ENCODE results near the gene MT1H. TPM values are rescaled to one million over a fixed set of nuclear protein-coding genes. Genes with fewer than 3 reads are reported as not detected.
"Not testable (repeated sequence)": the region's sequence is repeated elsewhere in the genome, so short reads cannot be mapped to it uniquely, and the experiment has no call there.

Gene MT1H
- total and polyA plus RNA-seq, 7 experiments from 2014 or later, result 1.6 TPM; not detected in 6

GRCh38 chr16:56713794-56714193 lies 44.2 kb downstream of the MT1H start:
- H3K27me3 ChIP-seq (ENCODE audit: control insufficient read depth in 2 of 2, insufficient read depth in 2 of 2, low read length in 2 of 2), result no peaks in the 10 kb centered on the region
- Mint-ChIP-seq H3K27ac (no peak overlapping the region), H3K9me3 (peaks cover 0 to 5% (median 0%) of the 10 kb centered on the region in 11 donors), H3K36me3 (no peaks in the 10 kb centered on the region), H3K4me1 (peaks cover 12 to 29% (median 24%) of the 10 kb centered on the region in 7 donors), H3K27me3 (peaks cover 0 to 2% (median 0%) of the 10 kb centered on the region in 5 donors), H3K4me3 (no peak overlapping the region)
- intact Hi-C loops (cut with micrococcal nuclease), result no loop called here
- DNase-seq (no peak), ATAC-seq (no peak)
- H3K36me3 ChIP-seq (ENCODE audit: control insufficient read depth in 2 of 3, insufficient read depth in 3 of 3, low read length in 3 of 3), result no peaks in the 10 kb centered on the region
- H3K4me3 ChIP-seq (ENCODE audit: low read length), result no peak overlapping the region
- H3K27ac ChIP-seq (ENCODE audit: low read depth, low read length), result no peak overlapping the region
- ChIA-PET CTCF (interaction anchor here (0.9 kb wide), 1 partner anchor 12 kb away, joined by 3 read pairs; no protein-coding TSS in a partner anchor), POLR2A (no interaction called here)
- peaks cover 10 to 18% of the 10 kb centered on the region in 2 donors for H3K4me1 ChIP-seq (ENCODE audit: control insufficient read depth in 2 of 2, insufficient read depth in 2 of 2, low read length in 2 of 2)
- no peaks in the 10 kb centered on the region for H3K9me3 ChIP-seq (ENCODE audit: control insufficient read depth in 2 of 3, low read length in 3 of 3)

- intact Hi-C loops (cut with micrococcal nuclease), result no loop called here
- H3K9me3 ChIP-seq (ENCODE audit: control insufficient read depth in 2 of 3, low read length in 3 of 3), result no peaks in the 10 kb centered on the region
- CTCF ChIA-PET, result interaction anchor here (1.1 kb wide), 1 partner anchor 13 kb away, joined by 3 read pairs; no protein-coding TSS in a partner anchor
- H3K27ac ChIP-seq (ENCODE audit: low read depth, low read length), result no peak overlapping the region
- POLR2A ChIA-PET, result interaction anchor here (2.4 kb wide), 1 partner anchor 14 kb away, joined by 5 read pairs; no protein-coding TSS in a partner anchor
- no peak overlapping the region for H3K27ac Mint-ChIP-seq
- no peaks in the 10 kb centered on the region for H3K36me3 ChIP-seq (ENCODE audit: control insufficient read depth in 2 of 3, insufficient read depth in 3 of 3, low read length in 3 of 3)
- H3K9me3 Mint-ChIP-seq, result peaks cover 0 to 5% (median 0%) of the 10 kb centered on the region in 11 donors
- no peak for DNase-seq
- H3K4me1 ChIP-seq (ENCODE audit: control insufficient read depth in 2 of 2, insufficient read depth in 2 of 2, low read length in 2 of 2), result peaks cover under 1 to 5% of the 10 kb centered on the region in 2 donors
- H3K4me3 Mint-ChIP-seq, result no peak overlapping the region
- H3K4me1 Mint-ChIP-seq, result peaks cover 4 to 16% (median 11%) of the 10 kb centered on the region in 7 donors
- peaks cover 0 to 8% (median 0%) of the 10 kb centered on the region in 5 donors for H3K27me3 Mint-ChIP-seq
- H3K4me3 ChIP-seq (ENCODE audit: low read length), result no peak overlapping the region
- H3K27me3 ChIP-seq (ENCODE audit: control insufficient read depth in 2 of 2, insufficient read depth in 2 of 2, low read length in 2 of 2), result no peaks in the 10 kb centered on the region
- H3K36me3 Mint-ChIP-seq, result no peaks in the 10 kb centered on the region
- no peak for ATAC-seq
Measured at GRCh38 chr16:56715126-56715525, 45.5 kb downstream of the MT1H start.

- intact Hi-C loops (cut with micrococcal nuclease), result no loop called here
- no peaks in the 10 kb centered on the region for H3K9me3 Mint-ChIP-seq
- no peak overlapping the region for H3K4me3 ChIP-seq (ENCODE audit: low read length)
- peaks cover 0 to 16% (median 0%) of the 10 kb centered on the region in 5 donors for H3K27me3 Mint-ChIP-seq
- no peak overlapping the region for H3K27ac ChIP-seq (ENCODE audit: low read depth, low read length)
- H3K4me1 ChIP-seq (ENCODE audit: control insufficient read depth in 2 of 2, insufficient read depth in 2 of 2, low read length in 2 of 2), result no peaks in the 10 kb centered on the region
- H3K4me3 Mint-ChIP-seq, result no peak overlapping the region
- ChIA-PET POLR2A (interaction anchor here (0.7 to 2.4 kb wide), 3 partner anchors 9 to 16 kb away, joined by 3 to 5 read pairs (median 3); no protein-coding TSS in a partner anchor), CTCF (interaction anchor here (3.4 kb wide), 1 partner anchor 14 kb away, joined by 8 read pairs; no protein-coding TSS in a partner anchor)
- H3K36me3 ChIP-seq (ENCODE audit: control insufficient read depth in 2 of 3, insufficient read depth in 3 of 3, low read length in 3 of 3), result no peaks in the 10 kb centered on the region
- H3K9me3 ChIP-seq (ENCODE audit: control insufficient read depth in 2 of 3, low read length in 3 of 3), result no peaks in the 10 kb centered on the region
- H3K27ac Mint-ChIP-seq, result no peak overlapping the region
- no peak for DNase-seq
- H3K36me3 Mint-ChIP-seq, result no peaks in the 10 kb centered on the region
- no peak for ATAC-seq
- no peaks in the 10 kb centered on the region for H3K27me3 ChIP-seq (ENCODE audit: control insufficient read depth in 2 of 2, insufficient read depth in 2 of 2, low read length in 2 of 2)
- peaks cover 0 to 4% (median under 1%) of the 10 kb centered on the region in 7 donors for H3K4me1 Mint-ChIP-seq
Measured at GRCh38 chr16:56716761-56717160, 47.1 kb downstream of the MT1H start.

- H3K36me3 Mint-ChIP-seq; H3K4me3 ChIP-seq (ENCODE audit: low read length); H3K9me3 ChIP-seq (ENCODE audit: control insufficient read depth in 2 of 3, low read length in 3 of 3); DNase-seq; H3K4me3 Mint-ChIP-seq; H3K27ac Mint-ChIP-seq; H3K9me3 Mint-ChIP-seq; H3K4me1 Mint-ChIP-seq; ATAC-seq; H3K4me1 ChIP-seq (ENCODE audit: control insufficient read depth in 2 of 2, insufficient read depth in 2 of 2, low read length in 2 of 2); intact Hi-C loops (cut with micrococcal nuclease); H3K27me3 ChIP-seq (ENCODE audit: control insufficient read depth in 2 of 2, insufficient read depth in 2 of 2, low read length in 2 of 2); H3K36me3 ChIP-seq (ENCODE audit: control insufficient read depth in 2 of 3, insufficient read depth in 3 of 3, low read length in 3 of 3); H3K27ac ChIP-seq (ENCODE audit: low read depth, low read length): not testable (repeated sequence)
- ChIA-PET CTCF (interaction anchor here (0.5 to 3.4 kb wide), 3 partner anchors 11 to 17 kb away, joined by 3 to 8 read pairs (median 6); no protein-coding TSS in a partner anchor), POLR2A (interaction anchor here (2.4 kb wide), 1 partner anchor 12 kb away, joined by 5 read pairs; no protein-coding TSS in a partner anchor)
- H3K27me3 Mint-ChIP-seq, result peaks cover 0 to 22% (median 0%) of the 10 kb centered on the region in 5 donors
Measured at GRCh38 chr16:56717532-56717931, 47.9 kb downstream of the MT1H start.

Other genes starting within 250 kb of the MT1H start
- gene AMFR, start 244.3 kb upstream of the MT1H start, total RNA-seq, result 10 to 100 TPM; 45.5 to 83.3 (median 62.0) TPM
- gene AMFR, start 244.3 kb upstream of the MT1H start, polyA plus RNA-seq, result 10 to 100 TPM; 35.7 to 37.2 TPM
- 100 to 1,000 TPM in 2 of 5 experiments, 10 to 100 TPM in 3; 74.0 to 191 (median 97.5) TPM for gene NUDT21, start 218.5 kb upstream of the MT1H start, total RNA-seq
- 10 to 100 TPM; 63.9 to 65.6 TPM for gene NUDT21, start 218.5 kb upstream of the MT1H start, polyA plus RNA-seq
- 10 to 100 TPM; 23.8 to 51.8 (median 42.1) TPM for gene OGFOD1, start 218.3 kb upstream of the MT1H start, total RNA-seq
- 100 to 1,000 TPM in 1 of 2 donors, 10 to 100 TPM in 1; 98.5 to 106 TPM for gene OGFOD1, start 218.3 kb upstream of the MT1H start, polyA plus RNA-seq
- gene BBS2, start 149.8 kb upstream of the MT1H start, total RNA-seq, result 100 to 1,000 TPM in 2 of 5 experiments, 10 to 100 TPM in 3; 14.7 to 130 (median 84.0) TPM
- gene BBS2, start 149.8 kb upstream of the MT1H start, polyA plus RNA-seq, result 10 to 100 TPM; 43.1 to 55.4 TPM
- gene MT4, start 104.7 kb upstream of the MT1H start, total RNA-seq, result not detected
- gene MT4, start 104.7 kb upstream of the MT1H start, polyA plus RNA-seq, result not detected
- 1 to 10 TPM in 2 of 5 experiments, under 1 TPM in 1, not detected in 2; 0.76 to 4.0 (median 1.5) TPM for gene MT3, start 80.3 kb upstream of the MT1H start, total RNA-seq
- gene MT3, start 80.3 kb upstream of the MT1H start, polyA plus RNA-seq, result 1 to 10 TPM; 3.8 to 4.5 TPM
- 100 to 1,000 TPM in 1 of 5 experiments, 10 to 100 TPM in 4; 15.0 to 435 (median 32.8) TPM for gene MT2A, start 61.2 kb upstream of the MT1H start, total RNA-seq
- 100 to 1,000 TPM; 113 to 168 TPM for gene MT2A, start 61.2 kb upstream of the MT1H start, polyA plus RNA-seq
- 100 to 1,000 TPM in 1 of 5 experiments, 1 to 10 TPM in 1, under 1 TPM in 2, not detected in 1; 0.45 to 166 (median 2.5) TPM for gene MT1E, start 44.0 kb upstream of the MT1H start, total RNA-seq
- gene MT1E, start 44.0 kb upstream of the MT1H start, polyA plus RNA-seq, result 1 to 10 TPM; 3.5 to 5.2 TPM
- gene MT1M, start 37.2 kb upstream of the MT1H start, total RNA-seq, result not detected
- gene MT1M, start 37.2 kb upstream of the MT1H start, polyA plus RNA-seq, result not detected
- under 1 TPM in 1 of 5 experiments, not detected in 4; 0.92 TPM for gene MT1A, start 31.1 kb upstream of the MT1H start, total RNA-seq
- not detected for gene MT1A, start 31.1 kb upstream of the MT1H start, polyA plus RNA-seq
- gene MT1B, start 17.9 kb upstream of the MT1H start, total RNA-seq, result not detected
- gene MT1B, start 17.9 kb upstream of the MT1H start, polyA plus RNA-seq, result not detected
- gene MT1F, start 11.9 kb upstream of the MT1H start, total RNA-seq, result 10 to 100 TPM in 1 of 5 experiments, 1 to 10 TPM in 4; 5.6 to 20.6 (median 8.7) TPM
- 10 to 100 TPM; 22.1 to 42.4 TPM for gene MT1F, start 11.9 kb upstream of the MT1H start, polyA plus RNA-seq
- gene MT1G, start 1.7 kb upstream of the MT1H start, total RNA-seq, result 10 to 100 TPM in 1 of 5 experiments, 1 to 10 TPM in 1, not detected in 3; 1.2 to 36.1 TPM
- not detected for gene MT1G, start 1.7 kb upstream of the MT1H start, polyA plus RNA-seq
- gene MT1X, start 12.7 kb downstream of the MT1H start, total RNA-seq, result 10 to 100 TPM; 15.0 to 70.7 (median 25.9) TPM
- gene MT1X, start 12.7 kb downstream of the MT1H start, polyA plus RNA-seq, result 100 to 1,000 TPM; 133 to 157 TPM
- gene NUP93, start 60.3 kb downstream of the MT1H start, total RNA-seq, result 10 to 100 TPM; 53.0 to 90.5 (median 58.3) TPM
- 10 to 100 TPM; 64.5 to 83.2 TPM for gene NUP93, start 60.3 kb downstream of the MT1H start, polyA plus RNA-seq
- under 1 TPM in 2 of 5 experiments, not detected in 3; 0.08 to 0.49 TPM for gene SLC12A3, start 195.4 kb downstream of the MT1H start, total RNA-seq
- gene SLC12A3, start 195.4 kb downstream of the MT1H start, polyA plus RNA-seq, result not detected